HG02981 (cell line): ENCODE results near the gene MGME1.

Experiments used
- ATAC-seq: cut with Tn5 transposase; IDR thresholded peaks from one replicate; pipeline ENCODE4 v1.9.1; 2021; ENCODE audit warnings: mild to moderate bottlenecking, moderate library complexity; ENCODE audit not compliant: unreplicated experiment

MGME1 gene

DNA sequence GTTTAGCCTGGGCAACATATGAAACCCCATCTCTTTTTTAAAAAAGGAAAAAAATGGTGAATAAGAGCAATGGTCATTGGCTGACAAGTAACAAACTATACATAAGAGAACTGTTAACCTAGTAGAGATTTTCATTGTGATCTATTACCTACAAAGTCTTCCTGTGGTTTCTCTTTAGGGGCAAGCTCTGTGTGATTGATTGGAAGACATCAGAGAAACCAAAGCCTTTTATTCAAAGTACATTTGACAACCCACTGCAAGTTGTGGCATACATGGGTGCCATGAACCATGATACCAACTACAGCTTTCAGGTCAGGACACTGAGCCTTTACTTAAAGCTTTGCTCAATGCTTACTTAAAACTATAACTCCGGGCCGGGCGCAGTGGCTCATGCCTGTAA is 19.2 kb downstream of the MGME1 start:
- no peak for ATAC-seq

GRCh38 chr20:17990278-17990972 is 21.6 kb downstream of the MGME1 start:
- no peak for ATAC-seq

DNA sequence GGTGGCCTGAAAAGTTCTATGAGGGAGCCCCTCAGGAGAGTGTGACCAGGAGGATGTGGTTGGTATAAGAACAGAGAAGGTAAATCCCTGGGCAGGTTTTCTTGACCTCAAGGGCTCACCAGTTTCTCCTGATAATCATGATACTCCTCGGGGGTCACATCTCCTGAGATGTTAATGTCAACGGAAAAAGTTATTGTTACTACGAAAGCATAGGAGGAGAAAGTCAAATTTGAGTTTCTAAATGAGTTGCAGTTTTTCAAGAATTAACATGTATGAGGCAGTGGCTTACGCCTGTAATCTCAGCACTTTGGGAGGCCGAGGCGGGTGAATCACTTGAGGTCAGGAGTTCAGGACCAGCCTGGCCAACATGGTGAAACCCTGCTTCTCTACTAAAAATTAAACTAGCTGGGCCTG is 23.4 kb downstream of the MGME1 start:
- peak; percentile 46 for ATAC-seq

DNA sequence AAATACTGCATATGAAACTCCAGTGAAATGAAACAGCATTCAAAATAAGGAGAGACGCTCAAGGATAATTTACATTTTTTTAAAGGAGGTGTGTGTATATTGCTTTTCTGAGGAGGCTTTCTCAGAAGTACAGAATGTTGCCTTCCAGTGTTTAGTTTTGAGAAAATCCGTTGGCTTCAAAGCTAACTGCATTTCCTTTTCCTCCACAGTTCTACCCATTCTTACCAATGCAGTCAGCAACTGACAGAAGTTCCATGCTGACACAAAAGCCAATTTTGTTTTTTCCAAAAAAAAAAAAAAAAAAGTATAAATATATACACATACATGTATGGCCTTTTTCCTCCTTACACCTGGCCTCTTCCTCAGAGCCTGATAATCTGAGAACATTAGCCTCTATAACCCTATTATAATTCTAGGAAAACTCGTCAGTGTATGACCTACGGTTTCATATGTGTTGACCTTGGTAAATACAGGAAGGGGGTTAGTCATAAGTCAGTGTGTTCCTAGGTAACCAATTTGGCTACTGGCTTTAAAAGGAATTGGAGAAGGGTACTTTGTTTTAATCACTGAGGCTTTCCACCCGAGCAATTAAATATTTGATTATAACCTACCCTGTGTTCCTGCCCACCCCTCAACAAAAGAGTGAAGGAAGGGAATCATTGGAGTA is 24.2 kb downstream of the MGME1 start:
- ATAC-seq, result no peak

DNA sequence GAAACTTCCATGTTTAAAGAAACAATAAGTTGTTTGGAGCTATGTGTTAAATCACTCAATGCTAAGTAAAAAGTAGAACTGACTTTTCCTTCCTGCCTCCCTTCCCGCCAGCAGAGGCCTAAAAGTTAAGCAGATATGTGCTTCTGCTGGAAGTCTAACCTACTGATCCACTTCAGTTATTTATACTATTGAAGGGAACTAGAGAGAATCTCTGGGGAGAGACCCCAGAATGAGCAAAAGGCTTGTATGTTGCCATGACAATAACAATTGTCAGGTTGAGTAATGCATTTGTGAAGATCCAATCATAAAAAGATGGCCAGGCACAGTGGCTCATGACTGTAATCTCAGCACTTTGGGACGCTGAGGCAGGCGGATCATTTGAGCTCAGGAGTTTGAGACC is 24.7 kb downstream of the MGME1 start:
- ATAC-seq, result no peak

- peak; percentile 49 for ATAC-seq
Measured at GRCh38 chr20:17995967-17996819, 27.4 kb downstream of the MGME1 start.

GRCh38 chr20:17998446-17998845 is 29.6 kb downstream of the MGME1 start:
- ATAC-seq, result no peak

DNA sequence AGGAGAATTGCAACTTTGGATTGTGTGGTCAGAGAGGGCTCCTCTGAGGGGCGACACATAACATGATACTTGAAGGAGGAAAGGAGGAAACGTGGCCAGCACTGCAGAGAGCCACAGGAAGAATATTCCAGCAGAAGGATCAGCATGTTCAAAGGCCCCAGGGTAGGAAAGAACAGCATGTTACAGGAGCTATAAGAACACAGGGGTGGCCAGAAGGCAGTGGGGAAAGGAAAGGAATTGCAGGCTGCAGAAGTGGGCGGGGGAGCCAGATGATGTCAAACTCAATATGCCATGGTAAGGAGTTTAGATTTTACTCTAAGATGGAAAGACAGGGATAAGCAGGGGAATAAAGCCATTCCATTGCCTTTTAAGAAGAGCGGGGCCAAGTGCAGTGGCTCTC is 30.7 kb downstream of the MGME1 start:
- ATAC-seq, result no peak

- no peak for ATAC-seq
Measured at GRCh38 chr20:18001131-18001921, 32.5 kb downstream of the MGME1 start.

GRCh38 chr20:18003897-18004296 is 35.1 kb downstream of the MGME1 start:
- ATAC-seq, result peak; percentile 33

- ATAC-seq, result no peak
Measured at GRCh38 chr20:18004384-18005031, 35.7 kb downstream of the MGME1 start.

- ATAC-seq, result peak; percentile 94
Measured at GRCh38 chr20:18005170-18005989, 36.6 kb downstream of the MGME1 start.

DNA sequence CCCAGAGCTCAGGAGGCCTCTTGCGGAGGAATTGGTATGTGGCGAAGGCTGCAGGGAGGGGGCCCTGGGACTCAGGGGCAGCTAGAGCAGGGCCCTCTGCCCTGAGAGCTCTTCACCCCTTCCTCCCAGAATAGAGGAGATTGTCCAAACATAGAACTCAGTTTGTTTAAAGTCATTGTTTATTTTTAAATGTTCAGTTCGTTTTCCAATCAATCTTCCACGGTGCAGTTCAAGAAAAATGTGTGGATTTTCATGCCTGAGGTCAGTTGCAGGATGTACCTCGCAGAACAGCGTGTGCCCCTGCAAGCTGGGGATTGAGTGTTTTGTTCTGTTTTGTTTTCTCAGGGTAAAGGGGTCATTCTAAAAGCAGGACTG is 37.2 kb downstream of the MGME1 start:
- no peak for ATAC-seq

DNA sequence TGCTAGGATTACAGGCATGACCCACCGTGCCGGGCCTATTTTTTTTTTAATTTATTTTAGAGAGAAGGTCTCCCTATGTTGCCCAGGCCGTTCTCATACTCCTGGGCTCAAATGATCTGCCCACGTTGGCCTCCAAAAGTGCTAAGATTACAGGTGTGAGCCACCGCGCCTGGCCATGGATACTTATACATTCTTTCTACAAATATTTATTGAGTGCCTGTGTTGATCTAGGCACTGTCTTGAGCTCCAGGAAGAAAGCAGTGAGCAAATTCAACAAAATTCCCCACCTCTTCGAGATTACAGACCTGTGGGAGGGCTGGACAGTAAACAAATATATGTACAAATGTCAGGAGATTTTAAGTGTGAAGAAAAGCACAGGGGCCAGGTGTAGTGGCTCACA is 37.9 kb downstream of the MGME1 start:
- no peak for ATAC-seq

- no peak for ATAC-seq
Measured at GRCh38 chr20:18007534-18008292, 38.9 kb downstream of the MGME1 start.

GRCh38 chr20:18009116-18009515 is 40.3 kb downstream of the MGME1 start:
- no peak for ATAC-seq

DNA sequence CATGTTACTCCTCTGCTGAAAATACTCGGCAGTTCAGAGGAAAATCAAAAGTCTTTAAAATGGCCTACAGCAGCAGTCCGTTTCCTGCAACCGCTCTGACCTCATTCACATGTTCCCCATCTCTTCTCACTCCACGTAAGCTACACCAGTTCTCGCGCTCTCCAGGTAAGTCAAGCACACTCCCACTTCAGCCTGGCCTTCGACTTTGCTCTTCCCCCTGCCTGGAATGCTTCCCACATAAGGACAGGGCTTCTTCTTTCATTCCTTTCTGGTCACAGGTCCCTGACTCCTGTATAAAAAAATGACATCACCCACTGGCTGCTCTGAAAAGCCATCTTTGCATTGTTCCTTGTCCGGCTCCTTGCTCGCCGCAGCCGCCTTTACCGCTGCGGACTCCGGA is 42.7 kb downstream of the MGME1 start:
- ATAC-seq, result no peak

DNA sequence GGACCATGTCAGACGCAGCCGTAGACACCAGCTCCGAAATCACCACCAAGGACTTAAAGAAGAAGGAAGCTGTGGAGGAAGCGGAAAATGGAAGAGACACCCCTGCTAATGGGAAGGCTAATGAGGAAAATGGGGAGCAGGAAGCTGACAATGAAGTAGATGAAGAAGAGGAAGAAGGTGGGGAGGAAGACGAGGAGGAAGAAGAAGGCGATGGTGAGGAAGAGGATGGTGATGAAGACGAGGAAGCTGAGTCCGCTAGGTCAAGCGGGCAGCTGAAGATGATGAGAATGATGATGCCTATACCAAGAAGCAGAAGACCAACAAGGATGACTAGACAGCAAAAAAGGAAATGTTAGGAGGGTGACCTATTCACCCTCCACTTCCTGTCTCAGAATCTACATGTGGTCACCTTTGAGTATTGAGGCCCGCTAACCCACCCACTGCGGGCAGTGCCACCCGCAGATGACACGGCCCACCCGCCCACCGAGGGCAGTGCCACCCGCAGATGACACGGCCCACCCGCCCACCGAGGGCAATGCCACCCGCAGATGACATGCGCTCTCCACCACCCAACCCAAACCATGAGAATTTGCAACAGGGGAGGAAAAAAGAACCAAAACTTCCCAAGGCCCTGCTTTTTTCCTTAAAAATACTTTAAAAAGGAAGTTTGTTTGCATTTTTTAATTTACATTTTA is 43.3 kb downstream of the MGME1 start:
- ATAC-seq, result no peak
